AG09319 (cell line): Measurements from ENCODE around the gene DGKI.

Experiments
- DNase-seq: peaks from one replicate; pipeline ENCODE4 v3.0.0-alpha.2; 2010; ENCODE audit warnings: low read depth; ENCODE audit errors: extremely low read depth
- CTCF ChIP-seq: IDR thresholded peaks from 2 replicates; pipeline ENCODE4 v1.5.1; 2011; ENCODE audit warnings: low read depth, mild to moderate bottlenecking, inconsistent platforms, low read length, moderate library complexity

Gene DGKI

DNA sequence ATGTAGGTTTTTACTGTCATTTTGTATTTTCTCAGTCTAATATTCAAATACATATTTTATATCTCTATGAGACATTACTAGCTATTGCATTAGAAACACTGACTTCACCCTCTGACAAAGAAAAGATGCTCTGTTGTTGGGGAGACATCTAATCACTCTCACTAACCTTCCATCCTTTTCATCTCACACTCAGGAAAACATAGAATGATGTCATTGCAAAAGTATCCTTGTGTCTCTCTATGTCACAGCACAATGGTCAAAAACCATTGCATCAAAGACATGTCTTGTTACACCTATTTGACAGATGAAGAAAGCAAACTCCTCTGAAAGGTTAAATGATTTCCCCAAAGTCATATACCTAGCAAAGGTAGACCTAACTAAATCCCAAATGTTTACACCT lies 272.0 kb downstream of the DGKI start:
- DNase-seq = no peak
- no peak for TF ChIP-seq CTCF

DNA sequence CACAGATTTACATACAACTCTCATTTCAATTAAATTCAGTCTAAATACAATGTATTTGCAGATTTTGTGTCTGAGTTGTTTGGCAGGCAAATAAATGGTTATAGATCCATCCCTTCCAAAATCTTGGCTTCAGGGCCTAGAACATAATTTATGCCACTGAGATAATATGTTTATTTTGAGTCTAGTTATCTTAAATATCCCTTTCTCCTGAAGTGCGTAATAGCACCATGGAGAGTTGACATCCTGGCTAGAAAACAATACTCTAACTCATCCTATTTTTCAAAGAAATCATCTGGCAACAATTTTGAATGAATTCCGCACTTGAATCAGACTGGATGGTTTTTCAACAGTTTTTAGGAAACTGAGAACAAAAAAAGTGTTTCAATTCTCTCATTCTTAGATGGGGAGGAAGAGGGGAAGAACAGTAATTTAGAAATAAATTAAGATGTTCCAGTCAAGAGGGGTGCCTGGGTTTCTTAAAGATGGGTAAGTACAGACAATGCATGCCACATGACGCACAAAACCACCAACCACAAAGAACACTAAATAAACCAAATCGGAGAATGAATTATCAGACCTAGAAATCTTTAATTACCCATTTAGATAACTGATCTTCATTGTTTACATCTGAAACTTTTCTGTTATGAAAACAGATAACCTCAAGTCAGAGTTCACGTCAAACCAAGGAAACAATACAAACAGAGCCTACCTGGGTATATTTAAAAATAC lies 274.6 kb downstream of the DGKI start:
- no peak for DNase-seq

GRCh38 chr7:137564677-137565076 lies 282.1 kb downstream of the DGKI start:
- no peak for TF ChIP-seq CTCF
- DNase-seq = no peak

More for the DNA sequence above, 274.6 kb downstream of the DGKI start:
- TF ChIP-seq CTCF = no peak

DNA sequence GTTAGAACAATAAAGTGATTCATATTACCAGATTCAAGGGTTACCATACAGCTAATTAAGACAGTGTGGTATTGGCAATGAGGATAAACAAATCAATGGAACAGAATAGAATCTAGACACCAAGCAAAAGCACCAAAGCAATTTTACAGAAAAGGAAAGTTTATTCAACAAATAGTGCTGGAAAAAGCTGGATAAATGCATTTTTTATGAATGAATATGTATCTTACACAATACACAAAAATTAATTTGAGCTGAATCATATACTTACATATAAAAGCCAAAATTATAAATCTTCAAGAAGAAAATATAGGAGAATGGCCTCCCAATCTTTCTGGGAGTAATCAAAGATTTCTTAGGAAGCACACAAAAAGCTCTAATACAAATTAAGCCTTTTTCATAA lies 282.8 kb downstream of the DGKI start:
- no peak for DNase-seq

DNA sequence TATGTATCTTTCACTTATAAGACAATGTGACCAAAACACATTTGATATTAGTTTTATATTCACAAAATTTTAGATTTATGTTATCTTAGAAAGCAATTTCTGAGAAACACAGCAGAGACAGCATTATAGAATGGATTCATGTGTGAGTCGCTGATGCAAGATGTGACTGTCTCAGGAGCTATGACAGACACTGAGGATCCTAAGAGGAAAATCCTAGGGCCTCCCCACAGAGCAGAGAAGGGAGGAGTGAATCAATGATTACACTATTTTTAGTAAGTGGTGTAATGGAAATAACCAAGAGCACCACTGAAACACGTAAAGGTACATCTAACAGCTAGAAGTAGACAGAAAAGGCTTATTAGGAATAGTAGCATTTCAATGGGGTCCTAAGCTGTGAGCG lies 299.3 kb downstream of the DGKI start:
- DNase-seq = no peak
- no peak for TF ChIP-seq CTCF

More for the DNA sequence above, 282.8 kb downstream of the DGKI start:
- TF ChIP-seq CTCF = no peak

- TF ChIP-seq CTCF = no peak
- no peak for DNase-seq
These were observed 300.1 kb downstream of the DGKI start for GRCh38 chr7:137546671-137547070.

DNA sequence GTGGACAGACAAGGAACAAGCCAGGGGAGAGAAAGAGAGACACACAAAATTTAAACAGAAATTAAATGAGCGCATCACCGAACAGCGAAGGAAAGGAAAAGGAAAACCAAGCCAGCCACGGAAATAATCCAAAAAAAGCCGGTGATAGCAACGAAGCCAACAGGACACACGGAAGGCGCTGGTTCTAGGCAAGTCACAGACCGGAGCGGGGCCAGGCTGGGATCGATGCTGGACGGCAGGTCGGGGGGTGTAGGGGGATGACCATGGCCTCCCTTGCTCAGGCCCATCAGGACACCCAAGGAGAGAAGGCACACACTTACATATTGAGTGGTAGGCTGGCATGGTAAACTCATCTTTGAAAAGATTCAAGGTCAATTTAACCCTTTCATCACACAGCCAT lies 300.8 kb downstream of the DGKI start:
- DNase-seq = no peak
- no peak for TF ChIP-seq CTCF
